Esophagus squamous epithelium (tissue), 5 donors: ENCODE measurements around the gene MOV10. TPM values are rescaled to one million over a fixed set of nuclear protein-coding genes. Genes with fewer than 3 reads are reported as not detected.

Experiments
- DNase-seq: peaks from one replicate; lab custom pipeline; 2025; lab: John Stamatoyannopoulos, UW
- H3K27ac ChIP-seq, 4 donors: fragments of 200-600 bp; sonication (generic); one replicate each; pipeline ENCODE4 v1.5.1; 2016 to 2019; ENCODE audit warnings: mild to moderate bottlenecking in 1 of 4
- H3K27me3 ChIP-seq, 4 donors: fragments of 200-600 bp; sonication (generic); 1 replicate in 3 of 4; 2 replicates in 1 of 4; pipeline versions ENCODE4 v1.5.1 to v1.6.0; 2017 to 2021; ENCODE audit warnings: antibody characterized with exemption in 1 of 4
- H3K36me3 ChIP-seq, 3 donors: fragments of 200-600 bp; sonication (generic); one replicate each; pipeline ENCODE4 v1.5.1; 2016 to 2019
- H3K4me1 ChIP-seq, 3 donors: fragments of 200-600 bp; sonication (generic); one replicate each; pipeline ENCODE4 v1.5.1; 2017 to 2019
- H3K4me3 ChIP-seq, 4 donors: fragments of 200-600 bp; sonication (generic); 1 replicate in 3 of 4; 2 replicates in 1 of 4; pipeline ENCODE4 v1.5.1; 2016 to 2019; ENCODE audit warnings: mild to moderate bottlenecking in 2 of 4, moderate library complexity in 1 of 4
- H3K9me3 ChIP-seq, 3 donors: fragments of 200-600 bp; sonication (generic); one replicate each; pipeline ENCODE4 v1.5.1; 2016 to 2019
- POLR2A ChIP-seq, 4 donors: fragments of 450-650 bp; IDR thresholded peaks; one replicate each; pipeline ENCODE4 v1.6.1; 2017; ENCODE audit warnings: antibody characterized with exemption in 4 of 4, mild to moderate bottlenecking in 4 of 4, moderate library complexity in 3 of 4
- WGBS, 2 donors: methylation state at CpG; one replicate each; pipeline ENCODE4 v1.1.5; 2018; 5-methylcytosine and 5-hydroxymethylcytosine counted together
- intact Hi-C: fragments of 100-400 bp; cut with DNase I; formaldehyde crosslinking; loops from one replicate; pipeline ENCODE4 v1.15.0; 2022
- total RNA-seq, 4 donors: library from RNA; depleted of rRNA; stranded (reverse); fragments of >200 nt; gene quantifications; one replicate each; pipeline ENCODE4 v1.1.0, GENCODE V29; 2016
- TF ChIP-seq, protein P1 (sequence below), 6 experiments: fragments of 450-650 bp in 4 of 6; fragments of 200-600 bp in 2 of 6; sonication (generic) in 2 of 6; IDR thresholded peaks; one replicate each; pipeline ENCODE4 v1.5.1; 2016 to 2019; ENCODE audit warnings: antibody characterized with exemption in 6 of 6, mild to moderate bottlenecking in 4 of 6, moderate library complexity in 4 of 6
- donor health status: DM: yes; HTN: yes; CAD: no.

Gene MOV10
- total RNA-seq, 4 donors from 2014 or later: 16.5 to 34.2 (median 28.9) TPM

DNA sequence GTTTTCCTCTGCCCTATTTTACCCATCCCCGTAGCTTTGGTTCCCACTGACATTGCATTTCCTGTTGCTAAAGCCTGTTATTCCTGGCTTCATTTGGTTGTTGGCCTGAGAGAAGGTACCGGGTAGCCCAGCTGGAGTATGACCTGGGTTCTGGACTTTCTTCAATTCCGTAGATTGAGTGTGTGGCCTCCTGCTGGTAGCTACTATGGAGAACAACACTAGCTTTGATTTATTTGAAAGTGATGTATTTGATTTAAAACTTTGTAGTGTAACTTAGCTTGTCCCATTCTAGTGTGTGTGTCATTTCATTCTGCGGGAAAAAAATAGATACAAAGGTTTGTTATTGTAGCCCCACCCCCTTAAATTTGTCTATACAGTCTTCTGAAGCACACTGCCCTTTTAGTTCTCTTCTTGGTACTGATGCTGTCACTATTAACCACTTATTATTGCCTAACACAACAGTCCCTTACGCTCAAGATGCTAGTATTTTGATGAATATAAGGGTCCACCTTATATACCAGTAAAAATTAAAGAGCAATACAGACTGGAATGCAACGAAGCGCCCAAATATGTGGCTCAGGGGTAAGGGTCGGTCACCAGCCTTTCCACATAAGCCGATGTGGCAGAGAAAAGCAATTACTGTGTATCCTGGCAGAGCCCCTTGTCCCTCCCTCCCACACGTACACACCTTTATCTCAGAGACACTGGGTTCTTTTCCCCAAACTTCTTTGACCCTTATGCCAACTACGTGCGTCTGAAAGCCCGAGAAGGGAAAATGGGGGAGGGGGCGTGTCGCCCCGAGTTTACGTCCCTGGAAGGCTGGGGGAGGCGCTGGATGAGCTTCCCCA, 643 bp upstream of the MOV10 start:
- Histone ChIP-seq H3K27me3 (no peaks in the 10 kb centered on the region), H3K4me1 (peaks cover 8 to 53% (median 21%) of the 10 kb centered on the region in 3 donors), H3K36me3 (peaks cover 3 to 41% (median 8%) of the 10 kb centered on the region in 3 donors), H3K9me3 (no peaks in the 10 kb centered on the region), H3K27ac (peak overlapping the region; percentile 90 to 96 (median 92)), H3K4me3 (peak overlapping the region; percentile 78 to 95 (median 86))
- 3 to 6% methylated on average over 17 to 18 of the region's 18 CpGs for WGBS, 2 donors
- no peak for TF ChIP-seq POLR2A (IDR thresholded peaks at IDR 0.05)
- TF ChIP-seq, protein P1, sequence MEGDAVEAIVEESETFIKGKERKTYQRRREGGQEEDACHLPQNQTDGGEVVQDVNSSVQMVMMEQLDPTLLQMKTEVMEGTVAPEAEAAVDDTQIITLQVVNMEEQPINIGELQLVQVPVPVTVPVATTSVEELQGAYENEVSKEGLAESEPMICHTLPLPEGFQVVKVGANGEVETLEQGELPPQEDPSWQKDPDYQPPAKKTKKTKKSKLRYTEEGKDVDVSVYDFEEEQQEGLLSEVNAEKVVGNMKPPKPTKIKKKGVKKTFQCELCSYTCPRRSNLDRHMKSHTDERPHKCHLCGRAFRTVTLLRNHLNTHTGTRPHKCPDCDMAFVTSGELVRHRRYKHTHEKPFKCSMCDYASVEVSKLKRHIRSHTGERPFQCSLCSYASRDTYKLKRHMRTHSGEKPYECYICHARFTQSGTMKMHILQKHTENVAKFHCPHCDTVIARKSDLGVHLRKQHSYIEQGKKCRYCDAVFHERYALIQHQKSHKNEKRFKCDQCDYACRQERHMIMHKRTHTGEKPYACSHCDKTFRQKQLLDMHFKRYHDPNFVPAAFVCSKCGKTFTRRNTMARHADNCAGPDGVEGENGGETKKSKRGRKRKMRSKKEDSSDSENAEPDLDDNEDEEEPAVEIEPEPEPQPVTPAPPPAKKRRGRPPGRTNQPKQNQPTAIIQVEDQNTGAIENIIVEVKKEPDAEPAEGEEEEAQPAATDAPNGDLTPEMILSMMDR (IDR thresholded peaks at IDR 0.05): peak in 5 of 6 experiments; percentile 24 to 58 (median 39)
- intact Hi-C loops: no loop called here
- no peak for DNase-seq

DNA sequence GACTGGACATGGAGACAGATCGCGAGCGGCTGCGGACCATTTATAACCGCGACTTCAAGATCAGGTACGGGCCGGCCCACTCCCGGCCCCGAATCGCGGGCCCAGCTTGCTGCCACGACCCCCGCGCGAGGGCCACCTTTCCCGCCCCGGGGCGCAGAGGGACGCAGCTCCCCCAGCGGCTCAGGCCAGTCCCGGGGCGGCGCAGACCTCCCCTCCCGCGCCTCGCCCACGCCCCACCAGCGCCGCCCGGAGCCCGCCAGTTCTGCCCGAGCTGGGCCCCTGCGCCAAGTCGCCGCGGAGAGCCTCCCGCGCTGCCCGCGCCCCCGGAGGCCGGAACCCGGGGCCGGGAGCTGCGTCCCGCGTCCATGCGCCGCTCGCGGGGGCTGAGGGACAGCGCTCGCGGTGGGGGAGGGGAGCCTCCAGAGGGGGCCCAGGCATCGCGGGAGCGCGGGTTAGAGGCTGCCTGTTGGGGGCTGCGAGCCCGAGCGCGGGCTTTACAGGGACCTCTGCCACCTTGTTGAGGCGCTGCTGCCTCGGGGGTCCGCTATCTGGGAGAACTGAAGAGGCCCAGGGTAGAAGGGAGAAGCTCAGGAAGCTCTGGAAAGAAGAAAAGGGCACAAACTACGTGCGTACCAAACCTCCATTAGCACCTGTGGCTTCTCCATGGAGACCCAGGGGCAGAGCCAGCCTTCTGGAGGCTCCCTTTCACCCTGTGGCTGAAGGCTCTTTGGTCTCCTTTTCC, 698 bp downstream of the MOV10 start:
- 3 to 6% methylated on average over 2 to 3 of the region's 68 CpGs for WGBS, 2 donors
- TF ChIP-seq, protein P1 (IDR thresholded peaks at IDR 0.05): peak in 1 of 6 experiments; percentile 1
- TF ChIP-seq POLR2A (IDR thresholded peaks at IDR 0.05): peak in 1 of 4 donors; percentile 36
- peaks cover 8 to 56% (median 21%) of the 10 kb centered on the region in 3 donors for H3K4me1 ChIP-seq

DNA sequence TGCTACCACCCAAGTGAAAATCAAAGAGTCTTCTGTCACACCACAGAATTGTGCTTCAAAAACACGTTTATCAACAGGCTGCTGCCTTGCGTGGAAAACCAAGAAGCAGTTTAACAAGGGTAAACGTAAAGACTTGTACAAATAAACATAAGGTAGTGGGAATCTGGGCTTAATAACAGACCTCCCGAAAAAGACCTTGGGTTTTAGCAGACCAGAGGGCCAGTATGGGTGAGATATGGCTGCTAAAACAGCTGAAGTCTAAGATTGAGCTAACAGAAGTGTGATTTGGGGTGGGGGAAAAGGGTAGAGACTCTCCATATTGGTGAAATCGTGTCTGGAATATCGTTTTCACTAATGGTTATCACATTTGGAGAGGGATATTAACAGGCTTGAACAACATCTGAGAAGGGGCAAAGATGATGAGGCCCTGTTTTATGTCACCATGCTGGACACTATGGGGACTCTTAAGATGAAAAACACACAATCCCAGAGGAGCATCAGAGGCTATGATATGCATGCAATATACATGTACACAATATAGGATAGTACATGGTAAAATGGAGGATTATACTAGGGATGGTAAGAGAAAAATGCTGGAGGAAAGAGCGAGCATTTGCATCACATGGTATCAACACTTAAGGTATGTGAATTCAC, 1.4 kb downstream of the MOV10 start:
- Histone ChIP-seq H3K27ac (peak overlapping the region; percentile 90 to 96 (median 92)), H3K36me3 (peaks cover 0 to 20% (median 8%) of the 10 kb centered on the region in 3 donors), H3K9me3 (no peaks in the 10 kb centered on the region), H3K4me3 (peak overlapping the region; percentile 78 to 95 (median 86)), H3K4me1 (peaks cover 8 to 56% (median 21%) of the 10 kb centered on the region in 3 donors), H3K27me3 (no peaks in the 10 kb centered on the region)
- intact Hi-C loops: no loop called here
- no peak for TF ChIP-seq POLR2A (IDR thresholded peaks at IDR 0.05)
- TF ChIP-seq, protein P1 (IDR thresholded peaks at IDR 0.05): no peak
- 37 to 39% methylated on average over 7 of the region's 7 CpGs for WGBS, 2 donors
- DNase-seq: no peak

More for the DNA sequence above, 698 bp downstream of the MOV10 start:
- Histone ChIP-seq H3K27ac (peak overlapping the region; percentile 90 to 96 (median 92)), H3K4me3 (peak overlapping the region; percentile 78 to 95 (median 86)), H3K27me3 (no peaks in the 10 kb centered on the region), H3K9me3 (no peaks in the 10 kb centered on the region), H3K36me3 (peaks cover 0 to 27% (median 8%) of the 10 kb centered on the region in 3 donors)
- intact Hi-C loops: no loop called here
- no peak for DNase-seq

DNA sequence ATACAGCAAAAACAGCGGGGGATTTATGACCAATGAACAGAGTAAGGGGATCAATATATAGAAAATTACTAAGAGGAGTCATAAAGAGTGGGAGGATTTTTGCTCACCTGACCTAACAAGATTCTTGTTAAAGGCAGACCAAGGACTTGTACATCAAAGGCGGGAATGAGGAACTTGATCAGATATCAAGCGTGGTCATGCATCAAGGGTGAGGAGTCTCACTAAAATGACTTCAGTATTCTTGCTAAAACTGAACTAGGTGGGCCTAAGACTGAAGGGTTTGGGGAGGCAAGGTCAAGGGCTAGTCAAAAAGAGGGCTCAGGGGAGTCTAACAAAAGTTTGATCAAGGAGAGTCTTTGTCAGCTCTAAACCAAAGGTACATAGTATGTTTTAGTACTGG, 2.1 kb downstream of the MOV10 start:
- no peaks in the 10 kb centered on the region for H3K9me3 ChIP-seq
- H3K27ac ChIP-seq: no peak overlapping the region
- DNase-seq: no peak
- intact Hi-C loops: no loop called here
- no peak overlapping the region for H3K4me3 ChIP-seq
- 74 to 89% methylated on average over 3 of the region's 3 CpGs for WGBS, 2 donors
- H3K4me1 ChIP-seq: peaks cover 8 to 56% (median 21%) of the 10 kb centered on the region in 3 donors
- no peak for TF ChIP-seq POLR2A (IDR thresholded peaks at IDR 0.05)
- TF ChIP-seq, protein P1 (IDR thresholded peaks at IDR 0.05): no peak
- peaks cover 0 to 13% (median 3%) of the 10 kb centered on the region in 3 donors for H3K36me3 ChIP-seq
- H3K27me3 ChIP-seq: no peaks in the 10 kb centered on the region
